OCI-LY7 (cell line): Measurements from ENCODE around the gene INF2.

ENCODE experiments used
- CTCF ChIP-seq: fragments of 200-600 bp; sonication (generic); conservative IDR thresholded peaks from 2 replicates; pipeline ENCODE4 v1.5.1; 2014; ENCODE audit warnings: mild to moderate bottlenecking, antibody characterized with exemption, low read length, moderate library complexity, mixed read lengths
- EZH2phosphoT487 ChIP-seq: fragments of 200-600 bp; sonication (generic); IDR thresholded peaks from 2 replicates; pipeline ENCODE4 v1.6.1; 2018; ENCODE audit warnings: low read depth, borderline replicate concordance, mild to moderate bottlenecking, mixed run types, antibody characterized with exemption, low read length, moderate library complexity, mixed read lengths

DNA sequence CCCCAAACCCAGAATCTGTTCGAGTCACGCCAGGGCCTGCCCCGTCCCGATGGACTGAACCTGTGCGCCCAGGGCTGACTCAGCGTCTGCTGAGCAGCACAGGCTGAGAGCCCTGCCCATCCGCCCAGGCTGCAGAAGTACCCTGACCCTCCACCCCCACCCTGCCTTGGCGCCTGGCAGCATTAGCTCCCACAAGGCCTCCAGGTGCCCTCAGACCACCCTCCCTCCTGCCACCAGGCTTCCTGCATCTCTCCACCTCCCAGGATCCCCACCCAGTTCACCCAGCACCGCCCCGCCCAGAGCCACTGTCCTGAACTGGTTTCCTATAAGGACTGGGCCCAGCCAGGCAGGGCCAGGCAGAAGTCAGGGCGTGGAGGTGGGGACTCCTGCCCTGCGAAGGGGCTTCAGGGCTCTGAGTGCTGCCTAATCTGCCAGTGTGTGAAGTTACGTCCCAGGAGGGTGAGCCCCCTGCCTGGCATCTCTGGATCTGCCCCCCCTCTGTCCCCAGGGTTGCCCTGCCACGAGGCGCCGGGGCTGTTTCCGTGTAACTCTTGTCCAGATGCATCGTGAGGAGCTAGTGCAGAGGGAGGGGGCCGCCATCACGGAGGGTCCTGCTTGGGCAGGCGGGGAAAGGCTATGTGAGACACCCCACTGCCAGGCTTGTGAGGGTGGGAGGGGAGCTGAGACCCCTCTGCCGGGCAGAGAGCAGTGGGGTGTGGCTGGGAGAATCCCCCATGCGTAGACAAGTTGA is 43.7 kb downstream of the INF2 start:
- TF ChIP-seq CTCF, result no peak
- TF ChIP-seq EZH2phosphoT487, result no peak
